ENCODE results near the gene PRKAR1B.
A peak's percentile ranks its signal among the peaks of the same experiment; 100 is the strongest.

PRKAR1B gene

DNA sequence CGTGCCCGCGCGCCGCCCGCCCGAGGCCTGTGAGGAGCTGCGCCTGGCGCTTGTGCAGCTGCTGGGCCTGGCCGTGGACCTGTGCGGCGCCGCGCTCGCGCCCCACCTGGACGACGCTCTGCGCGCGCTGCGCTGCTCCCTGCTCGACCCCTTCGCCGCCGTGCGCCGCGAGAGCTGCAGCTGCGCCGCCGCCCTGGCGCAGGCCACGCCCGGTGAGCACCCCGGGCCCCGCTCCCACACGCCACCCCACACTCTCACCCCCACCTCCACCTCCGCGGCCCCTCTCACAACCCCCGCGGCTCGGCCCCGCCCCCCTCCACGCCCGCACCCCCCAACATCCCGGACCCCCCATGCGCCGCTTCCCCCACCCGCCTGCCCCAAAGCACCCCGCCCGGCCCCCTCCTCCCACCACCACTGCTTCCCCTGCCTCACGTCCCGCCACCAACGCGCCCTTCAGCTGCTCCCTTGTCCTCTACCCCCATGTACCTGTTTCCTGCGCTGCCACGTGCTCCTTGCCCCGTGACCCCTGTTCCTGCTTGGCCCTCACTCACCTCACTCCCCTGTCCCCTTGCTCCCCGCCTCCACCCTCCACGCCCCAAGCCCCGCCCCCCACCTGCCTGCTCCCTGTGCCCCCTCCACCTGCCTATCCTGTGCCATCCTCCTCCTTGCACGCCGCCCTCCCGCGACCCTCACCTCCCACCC lies at the start of gene PRKAR1B:
Gene PRKAR1B (minus strand): TSS at position 178 of the 702 bp plus-strand sequence. CDS start 15,776 bp downstream, outside the sequence.
- DNase-seq: peak in 1 of 56 donors; percentile 22

DNA sequence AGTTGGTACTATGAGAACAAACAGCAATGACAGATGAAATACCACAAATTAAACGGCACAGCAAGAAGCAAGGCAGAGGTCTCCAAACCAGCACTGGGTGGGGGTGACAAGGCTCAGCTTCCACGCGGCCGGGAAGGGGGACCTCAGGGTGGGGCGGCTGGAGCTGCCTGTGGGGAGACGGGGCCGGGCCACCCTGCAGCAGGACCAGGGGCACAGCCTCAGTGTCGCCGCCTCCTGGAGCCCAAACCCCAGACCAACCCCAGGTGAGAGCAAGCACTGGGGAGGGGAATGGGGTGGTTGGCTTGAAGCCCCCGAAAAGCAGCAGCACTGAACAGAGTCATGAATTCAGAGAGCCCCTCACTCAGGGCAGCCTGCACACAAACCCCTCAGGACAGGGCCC lies 49.3 kb upstream of the PRKAR1B start:
- no peak for DNase-seq

GRCh38 chr7:774161-775109 lies 47.4 kb upstream of the PRKAR1B start:
- peak in 26 of 56 donors; percentile 7 to 67 (median 28) for DNase-seq

DNA sequence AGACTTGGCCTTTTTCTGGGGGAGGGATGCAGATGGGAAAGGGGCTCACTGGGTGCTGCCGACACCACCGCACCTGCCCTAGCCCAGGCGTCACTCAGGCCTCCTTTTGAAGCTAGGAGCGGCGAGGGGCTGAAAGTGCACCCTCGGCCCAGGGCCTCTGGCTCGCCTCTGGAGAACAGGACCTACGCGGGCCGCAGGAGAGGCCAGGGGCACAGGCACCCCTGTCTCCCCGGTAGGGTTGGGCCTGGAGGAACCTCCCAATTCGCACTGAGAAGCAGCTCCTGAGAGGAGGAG lies 46.5 kb upstream of the PRKAR1B start:
- DNase-seq: no peak

DNA sequence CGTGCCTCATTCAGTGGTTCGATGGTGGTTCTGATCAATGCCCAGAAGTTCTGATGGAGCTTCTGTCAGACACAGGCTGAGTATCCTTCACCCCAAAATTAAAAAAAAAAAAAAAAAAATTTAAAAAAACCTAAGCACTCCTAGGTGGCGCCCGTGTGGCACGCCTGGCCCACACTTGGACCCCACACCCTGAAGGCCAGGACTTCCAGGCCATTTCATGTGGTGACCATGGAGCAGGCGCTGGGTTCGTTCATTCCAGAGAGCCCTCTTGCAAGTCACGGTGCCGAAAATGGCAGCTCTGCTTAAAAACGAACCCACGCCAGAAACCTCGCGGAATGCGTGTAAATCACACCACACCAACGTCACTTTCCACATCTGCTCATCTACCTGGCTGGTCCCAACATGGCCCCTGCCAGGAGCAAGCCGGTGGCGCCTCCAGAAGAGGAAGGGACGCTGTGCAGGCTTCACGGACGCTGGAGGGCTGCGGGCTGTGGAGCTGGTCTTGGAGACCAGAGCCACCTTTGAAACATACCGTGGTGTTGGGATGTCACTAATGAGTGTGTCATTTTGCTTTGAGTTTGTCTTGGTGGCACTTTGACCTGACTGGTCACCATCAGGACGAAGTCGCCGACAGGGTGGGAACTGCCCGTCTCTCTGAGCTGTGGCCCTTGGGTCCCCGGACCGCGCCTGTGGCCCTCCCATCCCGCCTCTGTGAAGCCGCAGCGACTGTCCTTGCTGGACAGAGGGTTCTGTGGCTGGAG lies 46.0 kb upstream of the PRKAR1B start:
- no peak for DNase-seq

GRCh38 chr7:772392-772791 lies 45.3 kb upstream of the PRKAR1B start:
- no peak for DNase-seq

- no peak for DNase-seq
These were observed 44.9 kb upstream of the PRKAR1B start for GRCh38 chr7:772005-772294.

DNA sequence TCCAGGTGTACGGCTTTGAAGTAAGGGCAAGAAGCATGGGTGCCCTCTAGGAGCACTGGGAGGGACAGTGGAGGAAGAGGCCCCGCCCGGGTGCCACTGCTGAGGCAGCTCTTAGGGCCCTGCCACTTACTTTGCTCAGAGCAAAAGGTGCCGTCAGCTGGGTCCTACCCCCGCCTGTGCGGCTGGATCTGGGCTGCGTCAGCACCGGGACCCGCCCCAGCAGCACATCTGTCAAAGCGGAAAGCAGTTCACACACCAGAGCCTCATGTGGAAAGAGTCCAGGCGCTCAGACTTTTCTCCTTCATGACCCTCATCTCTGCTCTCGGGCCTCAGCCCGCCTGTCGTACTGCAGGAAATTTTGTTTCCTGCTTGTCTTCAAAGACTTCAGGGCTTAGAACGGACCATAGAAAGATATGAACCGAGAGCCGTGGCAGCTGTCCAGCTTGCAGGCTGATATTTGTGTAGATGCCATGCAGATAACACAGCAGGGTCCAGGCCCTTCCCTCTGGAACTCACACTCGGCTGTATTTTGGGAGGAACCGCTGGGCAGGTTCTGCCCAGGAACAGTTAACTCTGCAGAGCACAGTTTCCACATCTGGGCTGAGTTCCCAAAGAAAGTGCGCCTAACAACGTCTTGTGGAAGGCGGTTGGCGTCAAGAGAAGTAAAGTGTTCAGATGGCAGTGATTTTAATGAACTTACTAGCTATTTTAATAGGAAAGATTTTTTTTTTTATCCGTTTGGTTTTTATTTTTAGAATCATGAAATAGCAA lies 44.3 kb upstream of the PRKAR1B start:
- DNase-seq: no peak

DNA sequence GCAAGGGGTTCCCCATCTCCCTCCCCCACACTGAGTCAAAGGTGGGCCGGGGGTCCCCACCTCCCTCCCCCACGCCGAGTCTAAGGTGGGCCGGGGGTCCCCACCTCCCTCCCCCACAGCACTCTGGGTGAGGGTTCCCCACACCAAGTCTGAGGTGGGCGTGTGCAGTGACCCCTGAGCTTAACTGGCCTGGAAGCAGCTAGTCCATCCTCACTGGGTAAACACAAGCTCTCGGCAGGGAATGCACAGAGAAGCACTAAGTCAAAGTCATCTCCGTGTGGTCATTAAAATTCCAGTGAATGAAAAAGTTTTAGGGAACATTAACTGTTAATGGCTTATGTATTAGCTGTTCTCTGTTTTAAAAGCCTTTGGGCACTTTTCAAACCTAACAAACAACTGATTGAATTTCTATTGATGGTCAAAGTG lies 43.7 kb upstream of the PRKAR1B start:
- DNase-seq: no peak

- DNase-seq: no peak
These were observed 43.3 kb upstream of the PRKAR1B start for GRCh38 chr7:770336-770735.

GRCh38 chr7:768881-769504 lies 41.9 kb upstream of the PRKAR1B start:
- DNase-seq: peak in 25 of 56 donors; percentile 18 to 75 (median 40)

DNA sequence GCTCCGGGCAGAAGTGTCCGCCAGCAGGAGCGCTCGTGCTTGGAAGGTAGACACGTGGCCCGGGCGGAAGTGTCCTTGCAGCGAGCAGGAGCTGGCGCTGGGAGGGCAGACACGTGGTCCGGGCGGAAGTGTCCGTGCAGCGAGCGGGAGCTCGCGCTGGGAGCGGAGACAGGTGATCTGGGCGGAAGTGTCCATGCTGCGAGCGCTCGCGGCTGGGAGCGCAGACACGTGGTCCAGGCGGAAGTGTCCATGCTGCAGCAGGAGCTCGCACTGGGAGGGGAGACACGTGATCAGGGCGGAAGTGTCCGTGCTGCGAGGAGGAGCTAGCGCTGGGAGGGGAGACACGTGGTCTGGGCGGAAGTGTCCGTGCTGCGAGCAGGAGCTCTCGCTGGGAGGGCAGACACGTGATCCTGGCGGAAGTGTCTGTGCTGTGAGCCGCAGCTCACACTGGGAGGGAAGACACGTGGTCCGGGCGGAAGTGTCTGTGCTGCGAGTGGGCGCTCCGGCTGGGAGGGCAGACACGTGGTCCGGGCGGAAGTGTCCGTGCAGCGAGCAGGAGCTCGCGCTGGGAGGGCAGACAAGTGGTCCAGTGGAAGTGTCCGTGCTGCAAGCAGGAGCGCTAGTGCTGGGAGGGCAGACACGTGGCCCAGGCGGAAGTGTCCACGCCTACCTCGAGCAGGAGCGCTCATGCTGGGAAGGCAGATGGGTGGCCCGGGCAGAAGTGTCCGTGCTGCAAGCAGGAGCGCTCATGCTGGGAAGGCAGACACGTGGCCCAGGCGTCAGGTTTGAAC lies 41.1 kb upstream of the PRKAR1B start:
- peak in 30 of 56 donors; percentile 9 to 74 (median 51) for DNase-seq

- DNase-seq: no peak
These were observed 40.5 kb upstream of the PRKAR1B start for GRCh38 chr7:767580-767940.

DNA sequence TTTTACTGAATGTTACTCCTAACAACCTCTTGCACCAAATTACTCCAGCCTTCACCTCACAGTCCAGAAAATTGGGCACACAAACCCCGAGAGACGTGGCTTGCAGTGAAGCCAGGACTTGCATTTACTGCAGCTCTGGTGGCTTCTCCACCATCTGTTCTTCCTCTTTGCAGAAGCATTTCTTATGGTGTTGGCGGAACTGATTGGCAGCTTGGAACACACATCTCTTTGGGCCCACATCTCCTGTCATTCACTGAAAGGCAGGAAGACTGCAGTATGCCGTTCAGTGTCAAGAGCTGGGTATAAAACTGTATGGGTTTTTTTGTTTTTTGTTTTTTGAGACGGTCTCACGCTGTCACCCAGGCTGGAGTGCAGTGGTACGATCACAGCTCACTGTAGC lies 38.3 kb upstream of the PRKAR1B start:
- DNase-seq: no peak

DNA sequence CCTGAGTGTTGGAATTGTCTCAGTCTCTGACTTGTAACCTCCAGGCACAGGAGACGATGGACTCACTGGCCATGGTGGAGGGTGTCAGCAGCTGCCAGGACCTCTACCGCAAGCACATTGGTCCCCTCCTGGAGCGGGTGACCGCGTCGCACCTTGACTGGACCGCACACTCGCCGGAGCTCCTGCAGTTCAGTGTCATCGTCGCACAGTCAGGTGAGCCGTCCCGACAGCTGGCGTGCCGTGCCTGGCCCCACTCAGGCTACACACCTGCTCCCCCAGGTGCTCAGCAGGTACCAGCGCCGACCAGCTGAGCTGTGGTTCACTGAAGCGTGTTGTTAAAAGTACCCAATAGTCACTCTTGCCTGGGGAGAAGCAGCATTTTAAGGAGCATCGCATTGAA lies 36.7 kb upstream of the PRKAR1B start:
- DNase-seq: no peak

DNA sequence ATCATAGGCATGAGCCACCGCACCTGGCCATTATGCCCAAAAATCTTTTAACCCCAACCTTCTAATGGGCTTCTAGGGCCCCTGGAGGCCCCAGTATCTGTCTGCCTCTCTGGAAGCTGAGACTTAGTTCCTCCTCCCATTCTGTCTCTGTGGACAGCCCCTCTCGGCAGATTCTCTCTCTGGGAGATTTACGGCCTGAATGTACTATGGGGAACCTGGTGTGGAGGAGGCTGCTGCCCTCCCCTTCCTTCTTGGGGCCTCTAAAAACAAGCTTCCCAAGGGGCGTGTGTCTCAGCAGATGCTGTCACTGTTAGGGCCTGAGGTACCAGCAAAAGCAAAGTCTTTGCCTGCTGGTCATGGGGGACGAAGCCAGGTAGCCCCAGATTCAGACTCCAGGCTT lies 35.8 kb upstream of the PRKAR1B start:
- no peak for DNase-seq

GRCh38 chr7:761631-762030 lies 34.5 kb upstream of the PRKAR1B start:
- DNase-seq: no peak

DNA sequence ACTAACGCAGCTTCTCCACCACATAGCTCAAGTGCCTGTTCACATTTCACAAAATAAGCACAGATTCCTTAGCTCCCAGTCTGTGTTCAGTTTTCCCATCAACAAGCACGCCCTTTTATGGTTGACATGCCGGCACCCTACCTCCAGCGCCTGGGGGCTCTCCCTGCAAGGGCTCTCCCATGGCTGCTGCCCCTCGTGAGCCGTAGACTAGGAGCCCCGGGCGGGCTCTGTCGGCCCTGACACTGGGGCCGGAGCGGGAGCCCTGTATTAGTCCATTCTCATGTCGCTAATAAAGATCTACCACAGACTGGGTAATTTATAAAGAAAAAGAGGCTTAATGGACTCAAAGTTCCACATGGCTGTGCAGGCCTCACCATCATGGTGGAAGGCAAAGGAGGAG lies 34.0 kb upstream of the PRKAR1B start:
- DNase-seq: no peak

DNA sequence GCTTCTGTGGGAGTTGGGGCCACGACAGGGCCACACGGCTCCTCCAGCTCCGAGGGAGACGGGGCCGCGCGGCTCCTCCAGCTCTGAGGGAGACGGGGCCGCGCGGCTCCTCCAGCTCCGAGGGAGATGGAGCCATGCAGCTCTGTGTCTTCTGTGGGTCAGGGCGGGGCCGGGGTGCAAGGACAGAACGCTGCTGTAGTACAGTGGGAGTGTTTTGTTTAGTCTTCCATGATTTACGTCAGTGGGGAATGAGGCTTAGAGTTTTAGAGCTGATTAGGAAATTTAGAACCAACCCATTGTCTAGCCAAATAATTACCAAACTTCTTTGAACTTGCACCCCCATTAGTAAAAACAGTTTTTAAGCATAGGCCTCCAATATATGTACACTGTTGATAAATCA lies 32.9 kb upstream of the PRKAR1B start:
- DNase-seq: no peak

DNA sequence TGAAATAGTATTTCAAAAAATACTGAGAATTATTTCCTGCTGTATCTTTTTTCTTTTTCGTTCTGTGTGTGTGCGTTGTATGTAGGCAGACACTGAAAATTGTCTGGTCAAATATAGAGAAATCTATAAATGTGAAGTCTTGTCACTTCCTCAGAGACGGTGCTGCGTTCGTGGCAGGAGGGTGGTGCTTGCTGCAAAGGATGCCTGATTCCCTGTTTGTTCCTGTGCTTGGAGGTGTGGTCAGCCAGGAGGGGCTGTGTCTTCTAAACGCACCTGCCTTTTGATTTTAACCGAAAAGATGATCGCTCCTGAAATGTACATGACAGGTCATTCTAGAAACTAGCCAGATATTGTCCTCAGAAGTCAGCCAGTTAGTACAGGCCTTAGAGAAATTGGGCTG lies 32.5 kb upstream of the PRKAR1B start:
- no peak for DNase-seq

Measured in amygdala (tissue), 56 donors.